HL-60/S4 treated with retinoic acid at 250 ng/mL for 4 days and 3 days (cell line): ENCODE data around the gene PSKH1.

ENCODE experiments used
- in situ Hi-C: fragments of 300-500 bp; cut with MboI; formaldehyde crosslinking; loops from 2 replicates; pipeline ENCODE4 v1.7.0; 2022; ENCODE audit warnings: low sequenced_read_pairs

The PSKH1 gene

DNA sequence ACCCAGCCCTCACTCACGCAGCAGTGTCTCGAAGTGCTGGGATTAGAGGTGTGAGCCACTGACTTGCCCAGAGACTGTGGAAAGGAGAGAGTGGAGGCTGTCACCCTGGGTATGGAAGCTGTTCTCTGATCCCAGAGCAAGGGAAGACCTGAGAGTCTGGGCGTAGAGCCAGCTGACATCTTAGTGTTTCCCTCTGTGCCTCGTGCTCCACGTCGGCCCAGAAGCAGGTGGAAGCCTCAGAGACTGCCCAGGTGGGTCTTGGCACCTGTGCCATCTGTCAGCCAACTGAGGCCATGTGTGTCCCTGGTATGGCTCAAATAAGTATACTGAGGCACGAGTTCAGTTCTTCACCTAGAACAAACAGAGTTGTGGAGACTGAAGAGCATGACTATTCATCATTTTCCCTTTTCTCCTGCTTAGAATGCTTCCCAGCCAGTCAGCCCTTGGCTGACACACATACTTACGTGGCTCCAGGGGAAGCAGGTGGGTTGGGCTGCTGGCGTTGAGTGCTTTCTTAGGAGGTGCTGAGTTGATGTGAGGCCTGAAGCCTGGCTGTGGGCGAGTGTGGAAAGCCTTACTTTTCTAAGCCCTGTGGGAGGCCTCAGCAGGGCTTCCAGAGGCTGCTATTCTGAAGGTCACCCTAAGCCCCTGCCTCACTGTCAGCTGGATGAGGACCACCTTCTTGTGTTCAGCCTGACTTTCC, 30.5 kb downstream of the PSKH1 start:
- in situ Hi-C loops = loop anchor here (10.0 kb wide), 1 partner anchor 249 kb away; no protein-coding TSS in a partner anchor

- in situ Hi-C loops = loop anchor here (10.0 kb wide), 1 partner anchor 250 kb away; no protein-coding TSS in a partner anchor
These were observed 31.3 kb downstream of the PSKH1 start for GRCh38 chr16:67924140-67924906.

DNA sequence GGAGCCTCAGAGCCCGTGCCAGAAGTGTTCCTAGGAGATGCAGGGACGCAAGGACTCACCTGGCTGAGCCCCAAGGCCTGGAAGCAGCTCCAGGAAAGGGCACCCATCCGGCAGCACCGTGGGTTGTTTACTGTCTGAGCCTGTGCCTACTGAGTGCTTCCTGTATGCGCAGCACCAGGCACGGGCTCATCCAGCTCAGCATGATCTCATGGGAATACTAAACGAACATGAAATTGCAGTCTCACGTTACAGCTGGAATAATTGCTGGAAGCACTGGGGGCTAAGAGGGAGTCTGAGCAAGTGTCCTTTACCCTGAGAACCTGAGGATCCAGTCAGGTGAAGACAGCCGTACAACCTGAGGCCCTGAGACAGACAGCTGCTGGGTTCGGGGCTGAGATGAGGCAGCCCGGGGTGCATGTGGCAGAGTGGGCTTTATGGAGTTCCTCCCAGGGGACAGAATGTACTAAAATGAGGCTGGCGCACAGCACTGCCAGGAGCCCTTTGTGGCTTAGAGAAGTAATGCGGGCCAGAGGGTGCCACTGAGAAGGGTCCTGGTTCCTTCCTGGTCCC, 33.2 kb downstream of the PSKH1 start:
- in situ Hi-C loops = loop anchor here (10.0 kb wide), 1 partner anchor 251 kb away; no protein-coding TSS in a partner anchor

- in situ Hi-C loops = loop anchor here (10.0 kb wide), 1 partner anchor 253 kb away; no protein-coding TSS in a partner anchor
These were observed 34.3 kb downstream of the PSKH1 start for GRCh38 chr16:67927131-67927941.

DNA sequence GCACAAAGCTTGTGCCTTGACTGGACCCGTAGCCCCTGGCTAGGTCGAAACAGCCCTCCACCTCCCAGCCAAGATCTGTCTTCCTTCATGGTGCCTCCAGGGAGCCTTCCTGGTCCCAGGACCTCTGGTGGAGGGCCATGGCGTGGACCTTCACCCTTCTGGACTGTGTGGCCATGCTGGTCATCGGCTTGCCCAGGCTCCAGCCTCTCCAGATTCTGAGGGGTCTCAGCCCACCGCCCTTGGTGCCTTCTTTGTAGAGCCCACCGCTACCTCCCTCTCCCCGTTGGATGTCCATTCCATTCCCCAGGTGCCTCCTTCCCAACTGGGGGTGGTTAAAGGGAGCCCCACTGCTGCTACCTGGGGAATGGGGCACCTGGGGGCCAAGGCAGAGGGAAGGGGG, 35.1 kb downstream of the PSKH1 start:
- in situ Hi-C loops = loop anchor here (10.0 kb wide), 1 partner anchor 253 kb away; no protein-coding TSS in a partner anchor

GRCh38 chr16:67928561-67929364, 35.7 kb downstream of the PSKH1 start:
- in situ Hi-C loops = loop anchor here (10.0 kb wide), 1 partner anchor 254 kb away; no protein-coding TSS in a partner anchor

DNA sequence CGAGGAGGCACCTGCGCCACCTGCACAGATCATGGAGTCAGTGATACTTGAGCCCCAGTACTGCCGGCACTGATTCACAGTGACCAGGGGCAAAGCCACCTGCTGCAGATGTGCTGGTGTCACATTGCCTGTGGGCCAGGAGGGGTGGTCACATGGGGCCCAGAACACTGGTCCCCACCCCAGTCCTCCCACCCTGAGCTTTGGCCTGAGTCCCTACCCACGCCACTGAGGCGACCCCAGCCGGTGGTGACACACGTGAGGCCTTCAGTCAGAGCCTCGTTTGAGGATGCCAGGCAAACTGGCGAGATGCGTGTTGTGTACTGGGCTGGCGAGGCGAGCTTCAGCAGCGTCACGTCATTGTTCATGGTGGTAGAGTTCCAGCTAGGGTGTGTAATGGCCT, 37.1 kb downstream of the PSKH1 start:
- in situ Hi-C loops = no loop called here

- in situ Hi-C loops = no loop called here
These were observed 37.7 kb downstream of the PSKH1 start for GRCh38 chr16:67930678-67931211.

DNA sequence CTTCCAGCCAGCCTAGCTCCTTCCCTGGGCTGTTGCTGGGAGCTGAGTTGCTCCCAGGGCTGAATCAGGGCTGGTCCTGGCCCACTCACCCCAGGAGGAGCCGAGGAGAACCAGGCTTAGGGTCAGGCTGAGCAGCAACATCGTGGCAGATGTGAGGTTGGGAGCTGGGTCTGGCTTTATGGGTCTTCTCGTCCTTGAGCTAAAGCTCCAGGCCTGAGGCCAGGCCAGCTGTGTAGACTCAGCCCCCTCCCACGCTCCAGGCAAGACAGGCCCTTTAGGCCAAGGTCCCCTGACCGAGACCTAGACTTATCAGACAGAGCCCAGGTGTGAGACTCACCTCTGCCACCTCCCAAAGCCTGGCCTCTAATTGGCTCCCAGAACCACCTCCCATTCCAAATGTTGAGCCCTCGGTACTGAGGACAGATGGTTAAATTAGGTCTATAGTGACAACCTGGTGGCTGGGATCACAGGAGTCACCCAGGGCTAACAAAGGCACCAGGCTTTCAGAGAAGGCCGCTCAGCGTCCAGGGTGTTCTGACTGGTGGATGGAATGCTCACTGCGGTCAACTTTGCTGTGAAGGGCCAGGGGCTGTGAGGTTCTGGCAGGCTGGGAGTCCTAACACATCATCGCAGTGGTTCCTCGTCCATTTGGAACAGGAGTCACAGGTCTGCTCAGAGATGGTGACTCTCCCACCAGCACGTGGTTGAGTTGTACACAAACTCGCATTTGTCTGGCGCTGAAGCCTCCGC, 38.8 kb downstream of the PSKH1 start, which contains the start of gene CTRL:
CTRL (minus strand) TSS at position 151 of the 750 bp plus-strand sequence; CDS start at position 141, 10 bp downstream.
- in situ Hi-C loops = no loop called here

DNA sequence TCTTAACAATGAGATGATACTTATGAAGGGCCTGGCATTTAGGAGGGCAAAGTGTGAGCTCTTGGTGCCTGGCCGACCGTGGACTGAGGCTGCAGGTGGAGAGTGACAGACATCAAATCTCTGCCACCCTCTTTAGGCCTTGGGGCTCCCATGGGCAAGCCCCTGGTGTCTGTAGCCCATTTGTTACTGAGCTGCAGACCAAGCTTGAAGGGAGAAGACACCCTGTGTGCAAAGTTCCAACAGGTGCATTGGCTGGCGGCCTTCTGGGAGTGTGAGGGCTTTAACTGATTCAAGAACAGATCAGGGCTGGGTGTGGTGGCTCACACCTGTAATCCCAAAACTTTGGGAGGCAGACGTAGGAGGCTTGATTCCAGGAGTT, 39.4 kb downstream of the PSKH1 start:
- in situ Hi-C loops = no loop called here

DNA sequence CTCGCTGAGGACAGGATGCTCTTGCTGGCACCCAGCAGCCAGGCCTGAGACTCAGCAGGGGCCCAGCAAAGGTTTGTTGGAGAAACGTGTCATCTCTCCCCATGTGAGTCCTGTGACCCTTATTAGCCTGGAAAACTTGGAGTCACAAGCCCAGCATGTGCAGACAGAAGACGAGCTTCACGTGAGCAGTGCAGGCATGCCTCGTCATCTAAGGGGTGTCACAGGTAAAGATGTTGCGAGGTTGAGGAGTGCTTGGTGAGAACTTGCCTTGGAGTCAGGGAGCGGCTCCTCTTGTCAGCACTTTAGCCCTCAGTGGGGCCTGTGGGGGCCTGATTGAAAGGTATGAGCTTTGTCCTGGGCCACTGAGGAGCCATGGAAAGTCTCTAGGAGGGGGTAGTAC, 40.8 kb downstream of the PSKH1 start:
- in situ Hi-C loops = no loop called here

DNA sequence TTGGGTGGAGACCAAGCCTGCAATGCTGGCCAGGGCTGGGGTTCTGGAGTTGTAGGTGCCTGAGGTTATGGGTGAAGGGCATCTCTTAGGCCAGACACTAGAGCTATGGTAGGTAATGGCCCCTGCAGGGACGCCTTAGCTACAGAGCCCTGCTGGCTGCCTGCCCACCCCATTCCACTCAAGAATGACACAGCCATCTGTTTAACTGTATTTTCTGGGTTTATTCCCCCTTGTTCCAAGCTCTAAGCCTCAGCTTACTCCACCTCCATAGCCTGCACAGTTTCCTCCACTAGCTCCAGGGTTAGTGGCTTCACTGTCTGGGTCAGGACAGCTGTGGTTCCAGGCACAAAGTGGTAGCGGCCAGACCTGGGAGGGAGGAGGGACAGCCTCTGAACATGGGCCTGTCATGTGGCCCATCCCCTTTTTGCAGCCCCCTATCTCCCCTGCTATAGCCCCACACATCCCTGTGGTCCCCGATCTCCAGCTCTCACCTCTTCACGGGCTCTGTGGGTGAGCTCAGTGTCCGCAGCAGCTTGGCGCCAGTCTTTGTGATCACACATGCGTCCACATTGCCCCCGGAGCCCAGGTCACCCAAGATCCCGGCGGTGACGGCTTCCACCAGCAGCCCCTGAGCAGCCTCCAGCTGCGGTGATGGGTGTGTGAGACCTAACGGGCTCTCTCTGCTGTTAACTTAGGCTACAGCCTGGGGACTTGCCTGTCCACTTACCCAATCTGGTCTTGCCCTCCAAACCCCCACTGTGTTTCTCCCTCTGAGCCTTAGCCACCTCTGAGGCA, 41.4 kb downstream of the PSKH1 start:
- in situ Hi-C loops = no loop called here

DNA sequence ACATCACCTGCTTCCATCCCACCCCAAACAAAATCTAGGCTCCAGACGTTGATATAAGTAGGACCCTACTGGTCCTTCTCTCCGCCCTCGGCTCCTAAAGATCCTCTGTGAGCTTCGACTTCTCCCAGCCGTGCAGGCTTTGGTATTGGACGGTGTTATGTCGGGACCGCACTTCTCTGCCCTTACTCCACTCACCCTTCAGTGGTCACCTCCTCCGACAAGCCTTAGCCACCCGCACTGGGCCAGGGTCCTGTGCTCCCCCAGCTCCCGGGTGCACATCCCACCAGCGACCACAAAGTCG, 42.0 kb downstream of the PSKH1 start:
- in situ Hi-C loops = no loop called here

DNA sequence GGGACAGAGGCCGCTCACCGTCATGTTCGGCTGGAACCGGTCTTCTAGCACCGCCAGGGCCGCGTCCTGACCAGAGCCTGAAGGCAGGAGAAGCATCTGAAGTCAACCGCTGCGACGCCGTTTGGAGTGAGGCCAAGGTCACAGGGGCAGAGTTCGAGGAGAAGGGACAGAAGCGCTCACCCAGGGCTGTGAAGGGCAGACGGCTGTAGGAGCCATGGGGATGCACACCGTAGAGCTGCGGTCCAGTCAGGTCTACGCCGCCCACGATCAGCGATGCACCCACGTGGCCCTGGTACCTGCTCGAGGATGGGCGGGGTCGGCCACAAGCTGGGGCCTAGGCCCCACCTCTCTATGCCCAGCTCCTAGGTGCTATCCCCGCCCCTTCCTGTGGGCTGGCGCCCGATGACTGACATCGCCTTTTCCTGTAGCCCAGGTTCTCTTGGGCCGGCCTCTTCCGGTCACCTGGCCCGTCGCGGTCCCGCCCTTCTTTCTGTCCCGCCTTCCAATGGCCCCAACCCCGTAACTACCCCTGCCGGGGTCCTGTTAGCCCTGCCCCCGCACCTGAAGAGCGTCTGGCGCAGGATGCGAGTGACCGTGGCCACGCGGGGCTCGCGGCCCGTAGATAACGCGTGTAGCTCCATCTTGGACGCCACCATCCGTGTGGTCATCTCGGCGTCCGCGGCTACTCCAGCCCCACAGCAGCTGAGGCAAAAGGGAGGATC, 42.5 kb downstream of the PSKH1 start:
- in situ Hi-C loops = no loop called here

DNA sequence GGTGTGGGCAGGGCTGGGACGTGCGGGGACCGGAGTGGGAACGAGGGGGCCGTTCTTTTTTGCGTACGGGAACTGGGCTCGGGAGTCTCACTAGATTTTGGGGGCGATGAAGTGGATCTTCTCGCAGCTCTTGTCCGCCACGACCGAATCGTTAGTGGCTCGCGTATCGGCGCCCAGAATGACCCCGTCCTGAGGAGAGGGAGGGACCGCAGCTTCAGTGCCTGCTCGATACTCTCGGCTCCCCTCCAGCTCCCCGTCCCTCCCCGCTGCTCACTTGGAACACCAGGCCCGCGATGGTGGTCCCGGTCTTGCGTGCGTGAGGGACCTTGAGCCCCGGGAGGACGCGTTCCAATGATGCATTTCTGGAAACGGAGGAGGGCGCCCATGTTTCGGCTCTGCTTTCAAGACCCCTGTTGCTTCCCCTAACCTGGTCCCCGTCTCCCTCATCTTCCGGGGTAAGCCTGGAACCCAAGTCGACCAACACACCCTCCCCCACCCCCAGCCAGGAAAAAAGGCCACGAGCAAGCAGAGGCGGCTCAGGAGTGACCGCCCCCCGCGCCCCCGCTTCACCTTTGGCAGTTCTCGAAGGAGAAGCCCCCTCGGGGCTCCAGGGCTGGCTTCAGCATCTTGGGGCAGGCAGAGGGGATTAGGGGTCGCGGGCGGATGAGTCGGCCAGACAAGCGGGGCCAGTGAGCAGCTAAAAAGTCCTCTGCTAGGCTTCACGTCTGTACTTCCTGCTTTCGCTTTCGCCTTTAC, 43.2 kb downstream of the PSKH1 start, which contains the start of gene PSMB10:
PSMB10 (minus strand) TSS at position 727 of the 756 bp plus-strand sequence; CDS start at position 626, 101 bp downstream.
- in situ Hi-C loops = no loop called here

DNA sequence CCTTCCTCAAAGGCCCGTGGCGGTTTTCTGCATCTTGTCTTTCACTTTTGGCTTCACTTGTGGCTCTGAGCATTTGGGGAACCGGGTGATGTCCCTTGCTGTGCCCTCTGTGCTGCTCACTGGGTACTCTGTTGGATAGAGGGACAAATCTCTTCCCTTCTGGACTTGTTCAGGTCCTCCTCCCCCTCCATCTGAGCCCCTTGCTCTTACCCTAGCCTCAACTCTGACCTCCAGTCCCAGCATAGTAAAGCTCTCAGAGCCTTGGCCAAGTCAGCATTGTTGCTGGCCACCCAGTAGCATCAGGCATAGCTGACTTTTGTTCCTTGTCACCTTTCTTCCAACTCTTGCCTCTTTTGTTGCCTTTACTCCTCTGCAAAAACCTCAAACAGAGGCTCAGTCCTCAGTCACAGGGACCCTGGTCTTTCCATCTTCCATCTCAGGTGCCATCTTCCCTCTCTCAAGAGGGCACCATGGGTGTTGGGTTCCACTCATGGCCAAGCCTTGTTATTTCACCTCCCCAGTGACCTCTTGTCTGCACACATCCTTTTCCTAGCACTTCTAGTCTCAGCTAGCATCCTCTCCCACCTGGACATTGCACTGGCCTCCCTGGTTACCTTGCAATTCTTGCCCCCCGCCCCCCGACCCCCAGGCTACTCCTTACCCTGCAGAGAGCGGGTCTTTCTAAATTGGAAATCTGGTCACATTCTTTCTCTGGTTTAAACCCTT, 44.0 kb downstream of the PSKH1 start:
- in situ Hi-C loops = no loop called here
